AG04449 (cell line): ENCODE results near the gene ZNF672.
A peak's percentile ranks its signal among the peaks of the same experiment; 100 is the strongest.

Experiments used
- CTCF ChIA-PET: fragments of 350-600 bp; formaldehyde crosslinking; extraction: SDS; loops from one replicate; lab custom pipeline; 2021; ENCODE audit warnings: antibody characterized with exemption; lab: Yijun Ruan, JAX
- POLR2A ChIA-PET: fragments of 400-600, 350-600 bp; formaldehyde crosslinking; extraction: SDS; loops from one replicate; lab custom pipeline; 2020; ENCODE audit warnings: antibody characterized with exemption, inconsistent platforms; lab: Yijun Ruan, JAX
- DNase-seq: peaks from one replicate; pipeline ENCODE4 v3.0.0-alpha.2; 2010; ENCODE audit warnings: low read depth, low spot score
- H3K4me3 ChIP-seq: 2 replicates; pipeline ENCODE4 v1.5.1; 2011; ENCODE audit warnings: low read depth, mild to moderate bottlenecking, control low read depth, low read length
- CTCF ChIP-seq: IDR thresholded peaks from one replicate; pipeline ENCODE4 v1.5.1; 2011; ENCODE audit warnings: mild to moderate bottlenecking, moderate library complexity, low read length, control low read depth, inconsistent platforms; ENCODE audit not compliant: insufficient read depth; ENCODE audit errors: missing control alignments

Gene ZNF672

DNA sequence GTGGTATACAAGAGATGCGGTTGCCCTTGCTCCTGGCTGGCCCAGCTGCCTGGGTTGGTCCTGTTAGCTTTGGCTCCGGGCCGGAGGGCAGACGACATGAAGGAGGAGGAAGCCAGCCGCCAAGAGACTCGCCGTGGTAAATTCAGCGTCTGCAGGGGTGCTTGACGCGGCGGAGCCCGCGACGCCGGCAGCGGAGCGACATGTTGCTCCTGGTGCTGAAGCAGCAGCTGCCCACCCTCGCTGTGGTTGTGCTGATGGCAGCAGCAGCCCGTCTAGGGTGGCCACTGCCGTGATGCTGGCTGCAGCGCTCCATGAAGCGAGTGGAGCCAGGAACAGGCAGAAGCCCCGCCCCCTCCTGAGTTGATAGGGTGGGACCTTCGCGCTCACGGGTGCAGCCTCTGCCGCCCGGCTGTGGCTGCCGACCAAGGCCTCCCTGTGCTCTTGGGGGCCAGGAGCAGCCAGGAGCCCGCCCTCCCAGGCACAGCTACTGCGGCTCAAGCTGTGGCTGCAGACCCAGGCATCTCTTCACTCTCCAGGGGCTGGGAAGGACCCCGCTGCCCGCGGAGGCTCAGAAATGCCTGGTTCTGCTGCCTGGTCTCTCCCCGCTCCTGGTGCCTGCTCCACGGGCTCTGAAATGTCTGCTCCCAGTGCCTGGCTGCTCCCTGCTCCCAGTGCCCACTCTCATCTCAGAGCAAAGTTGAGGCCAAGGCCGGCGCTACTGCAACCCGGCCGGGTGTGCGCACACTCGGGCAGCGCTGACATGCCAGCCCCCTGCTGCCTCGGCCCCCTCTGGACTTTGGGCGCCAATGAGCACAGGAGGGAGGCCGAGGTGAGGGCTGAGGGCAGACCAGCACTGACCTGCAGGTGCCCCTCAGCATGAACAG, 25.2 kb downstream of the ZNF672 start:
- H3K4me3 ChIP-seq: peak overlapping the region; percentile 70
- POLR2A ChIA-PET: interaction anchor here (1.0 kb wide), 1 partner anchor 37 kb away, joined by 4 read pairs; the partner anchor contains the start of gene SH3BP5L
- CTCF ChIA-PET: interaction anchor here (1.1 to 1.2 kb wide), 2 partner anchors 9 to 43 kb away, joined by 3 to 6 read pairs; partner anchors contain the start of gene PGBD2
- TF ChIP-seq CTCF: no peak
- no peak for DNase-seq

DNA sequence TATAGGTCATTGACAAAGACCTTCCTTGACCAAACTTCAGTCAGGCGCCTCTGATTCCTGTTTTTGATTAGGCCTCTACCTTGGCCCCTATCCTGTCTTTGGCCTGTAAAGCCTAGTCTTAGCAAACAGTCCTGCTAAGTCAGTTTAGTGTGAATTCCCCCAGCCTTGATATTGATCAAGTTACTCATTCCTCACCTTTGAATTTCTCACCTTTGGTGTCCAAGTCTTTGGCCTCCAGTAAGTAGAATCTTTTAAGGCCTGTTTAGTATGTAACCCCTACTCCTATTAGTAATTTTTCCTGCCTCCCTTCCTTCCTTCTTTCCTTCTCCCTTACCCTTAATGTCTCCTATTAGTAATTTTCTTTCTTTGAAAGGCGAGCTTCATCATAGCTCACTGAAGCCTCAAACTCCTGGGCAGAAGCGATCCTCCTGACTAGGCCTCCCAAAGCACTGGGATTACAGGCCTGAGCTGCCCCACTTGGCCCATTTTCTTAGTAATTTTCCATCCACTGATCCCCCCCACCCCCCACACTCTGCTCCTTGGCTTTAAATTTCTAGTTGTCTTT, 33.9 kb downstream of the ZNF672 start:
- peak overlapping the region; percentile 33 for H3K4me3 ChIP-seq
- DNase-seq: no peak
- POLR2A ChIA-PET: interaction anchor here (1.5 to 2.3 kb wide), 3 partner anchors 14 to 46 kb away, joined by 4 to 7 read pairs (median 4); partner anchors contain the start of gene SH3BP5L
- TF ChIP-seq CTCF: no peak
- CTCF ChIA-PET: interaction anchor here (1.5 to 2.0 kb wide), 2 partner anchors 9 to 30 kb away, joined by 6 read pairs; no protein-coding TSS in a partner anchor

GRCh38 chr1:248872752-248873408, 34.9 kb downstream of the ZNF672 start:
- no peak for TF ChIP-seq CTCF
- no peak for DNase-seq
- H3K4me3 ChIP-seq: peak overlapping the region; percentile 86
- ChIA-PET CTCF (interaction anchor here (1.5 to 2.0 kb wide), 3 partner anchors 10 to 31 kb away, joined by 4 to 6 read pairs (median 6); partner anchors contain the start of gene ZNF692), POLR2A (interaction anchor here (0.6 to 2.3 kb wide), 6 partner anchors 15 to 52 kb away, joined by 3 to 7 read pairs (median 4); partner anchors contain the start of genes PGBD2 and SH3BP5L)

DNA sequence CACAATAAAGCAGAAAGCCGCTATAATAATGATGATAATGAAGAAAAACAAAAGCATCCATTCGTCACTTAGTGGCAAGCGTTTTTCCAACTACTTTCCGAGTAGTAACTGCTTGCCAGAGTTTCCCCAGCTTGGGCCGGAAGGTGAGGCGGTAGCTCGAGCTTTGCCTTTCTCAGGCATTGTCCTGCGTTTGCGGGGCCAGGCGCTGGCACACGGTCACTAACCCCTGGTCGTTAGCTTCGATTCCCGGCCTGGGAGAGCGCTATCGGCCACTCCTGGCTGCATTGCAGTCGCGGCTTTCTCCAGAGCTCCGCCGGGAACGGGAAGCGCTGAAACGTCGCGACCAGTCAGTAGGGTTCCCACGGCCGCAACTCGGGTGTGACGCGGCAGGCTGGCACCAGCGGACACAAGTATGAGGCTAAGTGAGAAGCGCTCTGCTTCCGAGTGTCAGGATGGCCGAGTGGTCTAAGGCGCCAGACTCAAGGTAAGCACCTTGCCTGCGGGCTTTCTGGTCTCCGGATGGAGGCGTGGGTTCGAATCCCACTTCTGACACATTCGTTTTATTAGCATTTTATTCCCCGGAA, 35.5 kb downstream of the ZNF672 start:
- peak overlapping the region; percentile 86 for H3K4me3 ChIP-seq
- ChIA-PET CTCF (interaction anchor here (1.5 to 2.0 kb wide), 3 partner anchors 11 to 32 kb away, joined by 4 to 6 read pairs (median 6); partner anchors contain the start of gene ZNF692), POLR2A (interaction anchor here (0.6 to 2.3 kb wide), 5 partner anchors 15 to 52 kb away, joined by 3 to 7 read pairs (median 4); partner anchors contain the start of genes PGBD2 and SH3BP5L)
- peak; percentile 80 for DNase-seq
- TF ChIP-seq CTCF: no peak

DNA sequence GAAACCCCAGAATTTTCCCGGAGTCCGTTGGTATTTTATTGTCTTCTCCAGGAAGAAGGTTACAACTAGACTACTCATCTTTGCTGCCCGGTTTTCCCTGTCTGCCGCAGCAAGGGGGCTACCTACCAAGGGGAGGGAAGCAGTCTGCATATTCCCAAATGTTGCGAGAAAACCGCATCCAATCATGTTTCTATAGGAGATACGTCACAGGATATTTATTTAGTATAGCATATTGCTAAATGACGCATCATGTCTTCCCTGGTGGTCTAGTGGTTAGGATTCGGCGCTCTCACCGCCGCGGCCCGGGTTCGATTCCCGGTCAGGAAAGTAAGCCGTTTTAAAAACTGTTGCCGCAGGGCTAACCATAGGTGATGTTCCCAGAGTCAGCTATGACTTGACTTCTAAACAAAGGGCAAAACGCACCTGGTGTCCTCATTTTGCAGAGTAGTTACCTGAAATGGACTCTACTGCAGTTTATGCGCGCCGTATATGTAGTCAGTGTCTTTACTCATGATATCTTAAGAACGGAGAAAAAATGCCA, 36.0 kb downstream of the ZNF672 start:
- ChIA-PET CTCF (interaction anchor here (1.9 kb wide), 1 partner anchor 16 kb away, joined by 4 read pairs; the partner anchor contains the start of gene ZNF692), POLR2A (interaction anchor here (1.0 to 2.3 kb wide), 4 partner anchors 16 to 53 kb away, joined by 3 to 7 read pairs (median 4); partner anchors contain the start of gene SH3BP5L)
- no peak for DNase-seq
- no peak for TF ChIP-seq CTCF
- peak overlapping the region; percentile 86 for H3K4me3 ChIP-seq
